Kidney (tissue), 14 donors: Measurements from ENCODE around the gene PDCD1LG2. TPM values are rescaled to one million over a fixed set of nuclear protein-coding genes. Genes with fewer than 3 reads are reported as not detected.

Experiments used
- DNase-seq, 5 donors: peaks; one replicate each; pipeline ENCODE4 v3.0.0-alpha.2; 2013 to 2020
- FAIRE-seq: peaks from 2 replicates; lab custom pipeline; 2012; peaks lifted over from hg19 to GRCh38; lab: Jason Lieb, UNC
- H3K27ac ChIP-seq, 2 donors: one replicate each; pipeline ENCODE4 v1.7.0; 2013; ENCODE audit warnings: low read depth in 2 of 2, low read length in 2 of 2, inconsistent platforms in 1 of 2
- H3K27me3 ChIP-seq: one replicate; pipeline ENCODE4 v1.7.1; 2013; ENCODE audit warnings: low read length, inconsistent platforms; ENCODE audit not compliant: control insufficient read depth, insufficient read depth
- H3K36me3 ChIP-seq, 3 donors: one replicate each; pipeline versions ENCODE4 v1.7.0 to v1.7.1; 2013; ENCODE audit warnings: low read length in 3 of 3, control low read depth in 1 of 3, inconsistent platforms in 1 of 3; ENCODE audit not compliant: insufficient read depth in 3 of 3, control insufficient read depth in 2 of 3
- H3K4me1 ChIP-seq, 3 donors: one replicate each; pipeline versions ENCODE4 v1.7.0 to v1.7.1; 2013; ENCODE audit warnings: low read length in 3 of 3, inconsistent platforms in 1 of 3, low read depth in 1 of 3; ENCODE audit not compliant: control insufficient read depth in 2 of 3, insufficient read depth in 2 of 3
- H3K4me3 ChIP-seq, 3 donors: one replicate each; pipeline versions ENCODE4 v1.7.0 to v1.8.1; 2013; ENCODE audit warnings: low read length in 3 of 3, control low read depth in 1 of 3, inconsistent platforms in 1 of 3
- H3K9ac ChIP-seq, 3 donors: one replicate each; pipeline versions ENCODE4 v1.7.0 to v1.7.1; 2013; ENCODE audit warnings: low read length in 3 of 3, control low read depth in 1 of 3, inconsistent platforms in 1 of 3
- H3K9me3 ChIP-seq, 3 donors: one replicate each; pipeline versions ENCODE4 v1.7.0 to v1.7.1; 2013; ENCODE audit warnings: low read length in 3 of 3, control low read depth in 1 of 3, inconsistent platforms in 1 of 3; ENCODE audit not compliant: control insufficient read depth in 2 of 3, insufficient read depth in 1 of 3
- CTCF ChIP-seq: IDR thresholded peaks from 3 replicates; pipeline ENCODE4 v1.5.1; 2012; ENCODE audit warnings: mild to moderate bottlenecking, moderate library complexity, borderline replicate concordance; ENCODE audit not compliant: insufficient read depth; ENCODE audit errors: extremely low read depth
- intact Hi-C: fragments of 100-400 bp; cut with DNase I; formaldehyde crosslinking; loops from one replicate; pipeline ENCODE4 v1.11.1; 2022
- polyA plus RNA-seq: library from polyadenylated mRNA; stranded (reverse); fragments of 350-450 nt; fragmentation: Illumina TruSeq; extraction: RNeasy Lipid Tissue Mini Kit (QIAGEN cat#74804); gene quantifications from one replicate; pipeline ENCODE4 v1.2.3, GENCODE V29; 2014; ENCODE audit warnings: low read depth, low replicate concordance; ENCODE audit not compliant: insufficient read depth
- total RNA-seq: library from RNA; stranded (reverse); fragmentation: NEBNext Ultra II Directional; extraction: Animal tissue kit (Norgen Biotek cat#: 25700); gene quantifications from one replicate; pipeline ENCODE4 v1.2.1, GENCODE V29; 2021
- donor health status: control.
- donor health status: control.
- donor health status: control.
- donor health status: control.
- donor health status: control.
- donor health status: DM: yes; HTN: yes; CAD: no.
- donor health status: Normal renal cell carcinoma (clear cell type).

Gene PDCD1LG2
- total and polyA plus RNA-seq, 2 donors from 2014 or later: 1.5 to 2.4 TPM

- DNase-seq (no peak), FAIRE-seq (no peak)
- no peaks in the 10 kb centered on the region for H3K36me3 ChIP-seq
- no peak overlapping the region for H3K4me3 ChIP-seq
- no peaks in the 10 kb centered on the region for H3K9me3 ChIP-seq
- no peaks in the 10 kb centered on the region for H3K27me3 ChIP-seq
- no peak overlapping the region for H3K27ac ChIP-seq
- H3K9ac ChIP-seq: no peak overlapping the region
- H3K4me1 ChIP-seq: no peaks in the 10 kb centered on the region
- intact Hi-C loops: no loop called here
- TF ChIP-seq CTCF: no peak
Observed at GRCh38 chr9:5614985-5615384, 104.7 kb downstream of the PDCD1LG2 start.

DNA sequence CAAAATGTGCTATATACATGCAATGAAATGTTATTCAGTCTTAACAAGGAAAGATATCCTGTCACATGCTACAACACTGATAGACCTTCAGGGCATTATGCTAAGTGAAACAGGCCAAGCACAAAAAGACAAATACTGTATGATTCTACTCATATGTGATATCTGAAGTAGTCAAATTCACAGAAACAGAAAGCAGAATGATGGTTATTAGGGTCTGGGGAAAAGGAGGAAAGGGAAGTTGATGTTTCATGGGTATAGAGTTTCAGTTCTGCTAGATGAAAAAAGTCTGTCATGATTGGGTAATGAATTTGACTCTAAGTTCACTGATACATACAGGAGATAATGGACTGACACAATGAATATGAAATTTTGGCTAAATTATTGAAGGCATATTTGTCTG lies 107.4 kb downstream of the PDCD1LG2 start:
- TF ChIP-seq CTCF: no peak
- DNase-seq (no peak), FAIRE-seq (no peak)
- no peaks in the 10 kb centered on the region for H3K27me3 ChIP-seq
- no peaks in the 10 kb centered on the region for H3K36me3 ChIP-seq
- intact Hi-C loops: no loop called here
- H3K4me1 ChIP-seq: no peaks in the 10 kb centered on the region
- H3K9me3 ChIP-seq: no peaks in the 10 kb centered on the region
- no peak overlapping the region for H3K9ac ChIP-seq
- no peak overlapping the region for H3K4me3 ChIP-seq
- no peak overlapping the region for H3K27ac ChIP-seq

- H3K4me1 ChIP-seq: no peaks in the 10 kb centered on the region
- intact Hi-C loops: no loop called here
- no peak overlapping the region for H3K4me3 ChIP-seq
- no peak for TF ChIP-seq CTCF
- no peak overlapping the region for H3K9ac ChIP-seq
- H3K27ac ChIP-seq: no peak overlapping the region
- no peaks in the 10 kb centered on the region for H3K27me3 ChIP-seq
- no peak for FAIRE-seq
- DNase-seq: no peak
- no peaks in the 10 kb centered on the region for H3K36me3 ChIP-seq
- no peaks in the 10 kb centered on the region for H3K9me3 ChIP-seq
Observed at GRCh38 chr9:5620494-5620893, 110.2 kb downstream of the PDCD1LG2 start.

Other genes starting within 250 kb of the PDCD1LG2 start
- gene RLN2, start 205.8 kb upstream of the PDCD1LG2 start, total RNA-seq: 1.1 TPM
- gene RLN2, start 205.8 kb upstream of the PDCD1LG2 start, polyA plus RNA-seq: 3.5 TPM
- 0.57 TPM for gene RLN1, start 170.7 kb upstream of the PDCD1LG2 start, total RNA-seq
- gene RLN1, start 170.7 kb upstream of the PDCD1LG2 start, polyA plus RNA-seq: 0.82 TPM
- gene PLGRKT, start 72.6 kb upstream of the PDCD1LG2 start, total RNA-seq: 35.2 TPM
- gene PLGRKT, start 72.6 kb upstream of the PDCD1LG2 start, polyA plus RNA-seq: 50.9 TPM
- gene CD274, start 60.0 kb upstream of the PDCD1LG2 start, total RNA-seq: 5.0 TPM
- 2.0 TPM for gene CD274, start 60.0 kb upstream of the PDCD1LG2 start, polyA plus RNA-seq
- gene RIC1, start 118.6 kb downstream of the PDCD1LG2 start, total RNA-seq: 21.1 TPM
- gene RIC1, start 118.6 kb downstream of the PDCD1LG2 start, polyA plus RNA-seq: 2.9 TPM